HepG2 (cell line): Measurements from ENCODE around the gene GAS2. TPM values are rescaled to one million over a fixed set of nuclear protein-coding genes. Genes with fewer than 3 reads are reported as not detected.

Experiments used
- AGO2 ChIP-seq: fragments of 200-400 bp; formaldehyde crosslinking; optimal IDR thresholded peaks from 2 replicates; pipeline ENCODE3; 2017; ENCODE audit warnings: mild to moderate bottlenecking, low read depth, low read length, moderate library complexity
- CTCF ChIP-seq: sonication (generic); formaldehyde crosslinking; IDR thresholded peaks from 2 replicates; pipeline ENCODE4 v1.5.0; 2020; ENCODE audit warnings: mild to moderate bottlenecking, missing genetic modification reagents, moderate library complexity
- FOXC1 ChIP-seq: sonication (generic); formaldehyde crosslinking; IDR thresholded peaks from 2 replicates; pipeline ENCODE4 v1.8.0; 2022; ENCODE audit warnings: mild to moderate bottlenecking, missing genetic modification reagents, borderline replicate concordance
- GTF2F1 ChIP-seq: fragments of 150-350 bp; IDR thresholded peaks from 2 replicates; pipeline ENCODE4 v1.6.1; 2014; ENCODE audit warnings: low read length
- HOXA9 ChIP-seq: sonication (generic); formaldehyde crosslinking; IDR thresholded peaks from 2 replicates; pipeline ENCODE4 v1.8.1; 2022; ENCODE audit warnings: missing genetic modification reagents, mild to moderate bottlenecking, moderate library complexity, borderline replicate concordance
- MEF2D ChIP-seq: sonication (generic); formaldehyde crosslinking; IDR thresholded peaks from 2 replicates; pipeline ENCODE4 v1.5.1; 2020; ENCODE audit warnings: mild to moderate bottlenecking, missing genetic modification reagents
- MTA3 ChIP-seq: sonication (generic); formaldehyde crosslinking; IDR thresholded peaks from 2 replicates; pipeline ENCODE4 v1.4.0; 2020; ENCODE audit warnings: missing genetic modification reagents
- NFE2L2 ChIP-seq: fragments of 150-350 bp; IDR thresholded peaks from 2 replicates; pipeline ENCODE4 v1.6.1; 2014; ENCODE audit warnings: low read length
- NR2F2 ChIP-seq: IDR thresholded peaks from 2 replicates; pipeline ENCODE4 v1.6.1; 2012; ENCODE audit warnings: low read depth, inconsistent platforms, borderline replicate concordance
- PHF20 ChIP-seq: sonication (generic); formaldehyde crosslinking; IDR thresholded peaks from 2 replicates; pipeline ENCODE4 v1.5.0; 2020; ENCODE audit warnings: mild to moderate bottlenecking, missing genetic modification reagents
- SALL2 ChIP-seq: sonication (generic); formaldehyde crosslinking; IDR thresholded peaks from 2 replicates; pipeline ENCODE4 v1.8.1; 2023; ENCODE audit warnings: mild to moderate bottlenecking, missing genetic modification reagents, inconsistent platforms
- SIX1 ChIP-seq: sonication (generic); formaldehyde crosslinking; IDR thresholded peaks from 2 replicates; pipeline ENCODE4 v1.4.0; 2020; ENCODE audit warnings: missing genetic modification reagents, borderline replicate concordance
- SUZ12 ChIP-seq: fragments of 150-350 bp; IDR thresholded peaks from 2 replicates; pipeline ENCODE4 v1.6.1; 2014; ENCODE audit warnings: low read depth, low read length
- ZFAT ChIP-seq: sonication (generic); formaldehyde crosslinking; conservative IDR thresholded peaks from 2 replicates; pipeline ENCODE4 v1.8.1; 2023; ENCODE audit warnings: missing genetic modification reagents, inconsistent platforms
- ZNF34 ChIP-seq: sonication (generic); formaldehyde crosslinking; IDR thresholded peaks from 2 replicates; pipeline ENCODE4 v1.4.0; 2020; ENCODE audit warnings: mild to moderate bottlenecking, missing genetic modification reagents, borderline replicate concordance
- ZNF572 ChIP-seq: sonication (generic); formaldehyde crosslinking; IDR thresholded peaks from 2 replicates; pipeline ENCODE4 v1.5.1; 2020; ENCODE audit warnings: mild to moderate bottlenecking, missing genetic modification reagents
- ZNF577 ChIP-seq: sonication (generic); formaldehyde crosslinking; IDR thresholded peaks from 2 replicates; pipeline ENCODE4 v1.4.0; 2020; ENCODE audit warnings: mild to moderate bottlenecking, low read depth, missing genetic modification reagents, borderline replicate concordance
- ZNF609 ChIP-seq: sonication (generic); formaldehyde crosslinking; IDR thresholded peaks from 2 replicates; pipeline ENCODE4 v1.4.0; 2020; ENCODE audit warnings: mild to moderate bottlenecking, missing genetic modification reagents, borderline replicate concordance
- ZNF615 ChIP-seq: sonication (generic); formaldehyde crosslinking; IDR thresholded peaks from 2 replicates; pipeline ENCODE4 v1.5.0; 2020; ENCODE audit warnings: mild to moderate bottlenecking, missing genetic modification reagents, borderline replicate concordance
- ZNF879 ChIP-seq: sonication (generic); formaldehyde crosslinking; IDR thresholded peaks from 2 replicates; pipeline ENCODE4 v1.8.1; 2023; ENCODE audit warnings: missing genetic modification reagents
- ZNF883 ChIP-seq: sonication (generic); formaldehyde crosslinking; IDR thresholded peaks from 2 replicates; pipeline ENCODE4 v1.5.1; 2020; ENCODE audit warnings: mild to moderate bottlenecking, missing genetic modification reagents; ENCODE audit errors: not compliant biosample characterization
- ZSCAN31 ChIP-seq: sonication (generic); formaldehyde crosslinking; IDR thresholded peaks from 2 replicates; pipeline ENCODE4 v1.5.0; 2020; ENCODE audit warnings: low read depth, mild to moderate bottlenecking, missing genetic modification reagents
- polyA plus RNA-seq, 8 experiments: library from polyadenylated mRNA; depleted of rRNA in 3 of 8; stranded (reverse) in 7 of 8; unstranded in 1 of 8; fragments of >200 nt; fragmentation: Illumina TruSeq in 4 of 8; extraction: Trizol in 4 of 8; gene quantifications; 2 replicates each; pipeline versions ENCODE4 v1.2.1 to v1.2.3, GENCODE V29; 2011 to 2016; ENCODE audit warnings: low read depth in 4 of 8, missing spikeins in 1 of 8, mixed read lengths in 1 of 8; ENCODE audit not compliant: insufficient read depth in 1 of 8
- total RNA-seq, 5 experiments: library from RNA; depleted of rRNA; stranded (reverse); fragments of >200 nt; fragmentation: Illumina TruSeq; extraction: Trizol; gene quantifications; 2 replicates each; pipeline ENCODE4 v1.2.3, GENCODE V29; 2016; ENCODE audit warnings: low read depth in 1 of 5
- TF ChIP-seq, protein P1 (sequence below): sonication (generic); formaldehyde crosslinking; IDR thresholded peaks from 2 replicates; pipeline ENCODE4 v1.4.0; 2020; ENCODE audit warnings: missing genetic modification reagents, borderline replicate concordance

Gene GAS2
- total and polyA plus RNA-seq, 2 of the 13 experiments (the other 11 are each of a cell fraction or from before 2014, with no cell fraction given): 26.0 to 85.1 TPM

- no peak for TF ChIP-seq CTCF (CRISPR knock-in tag)
- no peak for TF ChIP-seq HOXA9 (CRISPR knock-in tag)
- TF ChIP-seq, protein P1, sequence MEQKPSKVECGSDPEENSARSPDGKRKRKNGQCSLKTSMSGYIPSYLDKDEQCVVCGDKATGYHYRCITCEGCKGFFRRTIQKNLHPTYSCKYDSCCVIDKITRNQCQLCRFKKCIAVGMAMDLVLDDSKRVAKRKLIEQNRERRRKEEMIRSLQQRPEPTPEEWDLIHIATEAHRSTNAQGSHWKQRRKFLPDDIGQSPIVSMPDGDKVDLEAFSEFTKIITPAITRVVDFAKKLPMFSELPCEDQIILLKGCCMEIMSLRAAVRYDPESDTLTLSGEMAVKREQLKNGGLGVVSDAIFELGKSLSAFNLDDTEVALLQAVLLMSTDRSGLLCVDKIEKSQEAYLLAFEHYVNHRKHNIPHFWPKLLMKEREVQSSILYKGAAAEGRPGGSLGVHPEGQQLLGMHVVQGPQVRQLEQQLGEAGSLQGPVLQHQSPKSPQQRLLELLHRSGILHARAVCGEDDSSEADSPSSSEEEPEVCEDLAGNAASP (CRISPR knock-in tag): 0 out of 2 replicates have a peak, but pooled peaks have one; percentile 30
- no peak for TF ChIP-seq GTF2F1
- TF ChIP-seq ZNF572: no peak
- TF ChIP-seq PHF20 (CRISPR knock-in tag): 0 out of 2 replicates have a peak, but pooled peaks have one; percentile 34
- no peak for TF ChIP-seq ZNF577 (CRISPR knock-in tag)
- peak; percentile 56; the same call in 1 of the 2 replicates for TF ChIP-seq NR2F2
- peak; percentile 14; the same call in 1 of the 2 replicates for TF ChIP-seq ZNF609 (CRISPR knock-in tag)
- TF ChIP-seq SUZ12: no peak
- TF ChIP-seq NFE2L2: no peak
- TF ChIP-seq MTA3 (CRISPR knock-in tag): no peak
- no peak for TF ChIP-seq ZNF883 (CRISPR knock-in tag)
- TF ChIP-seq SALL2: no peak
- no peak for TF ChIP-seq ZNF615 (CRISPR knock-in tag)
- TF ChIP-seq ZFAT: no peak
- no peak for TF ChIP-seq SIX1 (CRISPR knock-in tag)
- no peak for TF ChIP-seq AGO2
- TF ChIP-seq ZSCAN31 (CRISPR knock-in tag): no peak
- TF ChIP-seq ZNF34 (CRISPR knock-in tag): no peak
- no peak for TF ChIP-seq MEF2D (CRISPR knock-in tag)
- TF ChIP-seq ZNF879 (CRISPR knock-in tag): no peak
- TF ChIP-seq FOXC1 (CRISPR knock-in tag): no peak
These were observed 31.3 kb upstream of the GAS2 start (continued) for GRCh38 chr11:22634897-22635629.
